Choroid plexus epithelial cell (primary cell): ENCODE measurements around the gene PELI3.
A peak's percentile ranks its signal among the peaks of the same experiment; 100 is the strongest.

Source experiments
- DNase-seq: peaks from one replicate; pipeline ENCODE4 v3.0.0-alpha.2; 2010; ENCODE audit warnings: low read depth
- H3K4me3 ChIP-seq: 2 replicates; pipeline ENCODE4 v1.5.1; 2011; ENCODE audit warnings: low read depth, mild to moderate bottlenecking, control low read depth, low read length, moderate library complexity
- TF ChIP-seq, protein P1 (sequence below): conservative IDR thresholded peaks from 2 replicates; pipeline ENCODE4 v1.5.1; 2011; ENCODE audit warnings: low read depth, mild to moderate bottlenecking, control low read depth, inconsistent platforms, low read length, moderate library complexity

PELI3 gene

DNA sequence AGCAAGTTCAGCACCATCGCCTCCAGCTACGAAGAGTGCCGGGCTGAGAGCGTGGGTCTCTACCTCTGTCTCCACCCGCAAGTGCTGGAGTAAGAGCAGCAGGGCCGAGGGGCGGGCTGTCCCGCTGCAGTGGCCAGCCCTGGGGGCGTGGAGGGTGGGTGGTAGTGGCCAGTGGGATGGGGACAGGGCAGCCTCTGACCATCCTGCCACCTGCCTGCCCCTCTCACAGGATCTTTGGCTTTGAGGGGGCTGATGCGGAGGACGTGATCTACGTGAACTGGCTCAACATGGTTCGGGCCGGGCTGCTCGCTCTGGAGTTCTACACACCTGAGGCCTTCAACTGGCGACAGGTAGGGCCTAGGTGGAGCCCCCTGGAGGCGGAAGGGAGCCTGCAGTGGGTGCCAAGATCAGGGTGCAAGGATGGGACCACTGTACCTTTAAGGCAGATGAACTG, 28.7 kb downstream of the PELI3 start:
- TF ChIP-seq, protein P1, sequence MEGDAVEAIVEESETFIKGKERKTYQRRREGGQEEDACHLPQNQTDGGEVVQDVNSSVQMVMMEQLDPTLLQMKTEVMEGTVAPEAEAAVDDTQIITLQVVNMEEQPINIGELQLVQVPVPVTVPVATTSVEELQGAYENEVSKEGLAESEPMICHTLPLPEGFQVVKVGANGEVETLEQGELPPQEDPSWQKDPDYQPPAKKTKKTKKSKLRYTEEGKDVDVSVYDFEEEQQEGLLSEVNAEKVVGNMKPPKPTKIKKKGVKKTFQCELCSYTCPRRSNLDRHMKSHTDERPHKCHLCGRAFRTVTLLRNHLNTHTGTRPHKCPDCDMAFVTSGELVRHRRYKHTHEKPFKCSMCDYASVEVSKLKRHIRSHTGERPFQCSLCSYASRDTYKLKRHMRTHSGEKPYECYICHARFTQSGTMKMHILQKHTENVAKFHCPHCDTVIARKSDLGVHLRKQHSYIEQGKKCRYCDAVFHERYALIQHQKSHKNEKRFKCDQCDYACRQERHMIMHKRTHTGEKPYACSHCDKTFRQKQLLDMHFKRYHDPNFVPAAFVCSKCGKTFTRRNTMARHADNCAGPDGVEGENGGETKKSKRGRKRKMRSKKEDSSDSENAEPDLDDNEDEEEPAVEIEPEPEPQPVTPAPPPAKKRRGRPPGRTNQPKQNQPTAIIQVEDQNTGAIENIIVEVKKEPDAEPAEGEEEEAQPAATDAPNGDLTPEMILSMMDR: peak; percentile 43
- DNase-seq: no peak
- no peak overlapping the region for H3K4me3 ChIP-seq

DNA sequence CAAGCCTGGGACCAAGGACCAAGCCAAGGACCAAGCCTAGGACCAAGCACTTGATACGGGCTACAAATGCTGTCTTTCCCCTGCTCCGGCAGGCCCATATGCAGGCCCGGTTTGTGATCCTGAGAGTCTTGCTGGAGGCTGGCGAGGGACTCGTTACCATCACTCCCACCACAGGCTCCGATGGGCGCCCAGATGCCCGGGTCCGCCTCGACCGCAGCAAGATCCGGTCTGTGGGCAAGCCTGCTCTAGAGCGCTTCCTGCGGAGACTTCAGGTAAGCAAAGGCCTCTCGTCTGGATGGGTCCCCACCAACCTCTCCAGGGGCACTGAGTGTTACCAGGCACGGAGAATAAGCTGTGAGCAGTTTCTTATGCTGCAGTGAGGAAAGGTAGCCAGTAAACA, 30.5 kb downstream of the PELI3 start:
- TF ChIP-seq, protein P1: no peak
- H3K4me3 ChIP-seq: no peak overlapping the region
- no peak for DNase-seq

DNA sequence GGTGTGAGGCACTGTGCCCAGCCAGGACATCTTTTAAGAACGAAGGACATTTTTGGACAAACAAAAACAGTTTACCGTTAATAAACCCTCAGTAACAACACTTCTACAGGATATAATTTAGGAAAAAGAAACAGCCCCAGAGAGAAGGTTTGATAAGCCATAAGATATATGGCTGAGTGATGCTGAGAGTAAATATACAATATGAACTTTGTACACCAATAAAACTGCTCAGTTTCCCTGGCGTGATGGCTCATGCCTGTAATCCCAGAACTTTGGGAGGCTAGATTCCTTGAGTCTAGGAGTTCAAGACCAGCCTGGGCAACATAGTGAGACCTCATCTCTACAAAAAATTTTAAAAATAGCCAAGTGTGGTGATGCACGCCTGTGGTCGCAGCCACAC, 31.8 kb downstream of the PELI3 start:
- TF ChIP-seq, protein P1: no peak
- DNase-seq: no peak
- no peak overlapping the region for H3K4me3 ChIP-seq

DNA sequence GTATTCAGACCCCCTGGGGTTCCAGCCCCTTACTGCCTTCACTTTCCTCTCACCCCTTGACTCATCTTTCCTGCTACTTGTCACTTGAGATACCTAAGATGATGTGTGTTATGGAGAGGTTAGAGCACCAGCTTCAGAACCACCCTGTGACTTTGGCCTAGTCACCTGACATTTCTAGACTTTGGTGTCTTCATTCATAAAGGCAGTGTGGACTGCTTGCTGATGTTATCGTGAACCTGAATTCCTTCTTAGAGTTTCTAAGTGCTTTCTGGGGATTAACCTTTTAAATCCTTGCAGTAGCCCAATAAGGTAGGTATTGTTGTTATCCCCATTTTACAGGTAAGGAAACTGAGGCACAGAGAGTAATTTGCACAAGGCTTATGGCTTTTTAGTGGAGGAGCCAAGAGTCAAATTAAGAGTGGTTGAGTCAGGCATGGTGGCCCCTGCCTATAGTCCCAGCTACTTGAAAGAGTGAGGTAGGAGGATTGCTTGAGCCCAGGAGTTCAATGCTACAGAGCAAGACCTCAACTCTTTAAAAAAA, 38.6 kb downstream of the PELI3 start:
- no peak overlapping the region for H3K4me3 ChIP-seq
- DNase-seq: no peak
- TF ChIP-seq, protein P1: no peak

DNA sequence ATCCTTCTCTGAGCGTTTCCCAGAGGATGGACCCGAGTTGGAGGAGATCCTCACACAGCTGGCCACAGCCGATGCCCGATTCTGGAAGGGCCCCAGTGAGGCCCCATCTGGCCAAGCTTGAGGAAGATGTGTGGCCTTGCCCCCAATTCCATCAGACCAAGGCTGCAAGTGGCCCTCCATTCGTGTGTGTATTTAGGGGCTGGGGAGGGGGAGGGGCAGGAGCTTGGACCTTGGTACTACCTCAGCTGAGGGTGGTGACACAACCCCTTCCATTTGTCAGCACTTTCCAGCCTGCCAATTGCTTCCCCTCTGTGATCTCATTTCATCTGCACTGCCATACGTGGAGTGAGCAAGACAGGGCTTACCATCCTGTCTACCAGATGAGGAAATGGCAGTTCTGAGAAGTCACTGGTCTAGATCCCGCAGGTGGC, 42.4 kb downstream of the PELI3 start:
- H3K4me3 ChIP-seq: no peak overlapping the region
- TF ChIP-seq, protein P1: no peak
- DNase-seq: no peak

DNA sequence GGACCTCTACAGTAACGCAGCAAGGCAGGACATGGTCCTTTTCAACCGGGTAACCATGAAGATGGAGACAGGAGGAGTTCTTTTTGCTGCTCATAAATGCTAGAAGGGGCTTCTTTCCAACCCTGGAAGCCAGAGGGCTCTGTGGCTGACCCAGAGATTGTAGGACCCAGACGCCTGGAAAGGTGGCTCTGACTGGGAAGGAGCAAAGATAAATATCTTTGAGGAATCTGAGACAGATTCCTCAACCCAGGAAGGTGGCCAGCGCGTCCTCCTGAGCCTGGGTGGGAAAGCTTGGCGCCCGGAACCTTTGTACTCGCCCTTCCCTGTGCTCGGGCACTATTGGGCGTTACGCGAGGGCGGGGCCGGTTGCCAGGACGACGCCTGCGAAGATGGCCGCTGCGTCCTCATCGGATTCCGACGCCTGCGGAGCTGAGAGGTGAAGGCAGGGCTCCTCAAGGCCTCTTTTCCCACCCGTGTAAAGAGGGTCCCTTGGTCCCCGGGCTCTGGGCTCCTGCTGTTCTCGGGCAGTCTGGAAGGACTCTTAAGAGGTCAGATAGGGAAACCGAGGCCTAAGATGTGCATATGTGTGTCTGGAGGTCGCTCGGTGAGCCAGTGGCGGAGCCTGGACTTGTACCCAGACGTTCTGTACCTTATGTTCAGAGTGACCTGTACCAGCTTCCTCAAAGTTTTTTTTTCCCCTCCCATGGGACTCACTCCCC, 43.7 kb downstream of the PELI3 start, which contains the start of gene BBS1:
BBS1 (plus strand) TSS at position 365 of the 719 bp plus-strand sequence; CDS start at position 390, 25 bp downstream.
- H3K4me3 ChIP-seq: peak within 1 kb of the TSS; percentile 91
- TF ChIP-seq, protein P1: peak; percentile 24
- DNase-seq: peak; percentile 80

DNA sequence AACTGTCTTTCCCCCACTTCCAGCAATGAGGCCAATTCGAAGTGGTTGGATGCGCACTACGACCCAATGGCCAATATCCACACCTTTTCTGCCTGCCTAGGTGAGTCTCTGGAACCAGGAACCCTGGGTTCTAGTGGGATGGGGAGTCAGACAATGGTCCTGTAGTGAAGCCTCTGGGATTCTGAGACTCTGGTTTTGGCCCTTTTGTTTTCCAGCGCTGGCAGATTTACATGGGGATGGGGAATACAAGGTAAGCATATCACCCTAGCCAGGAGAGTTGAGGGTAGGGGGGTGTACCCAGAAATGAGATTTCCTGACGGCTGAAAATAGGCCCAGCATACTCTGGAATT, 44.3 kb downstream of the PELI3 start:
- DNase-seq: no peak
- TF ChIP-seq, protein P1: no peak
- H3K4me3 ChIP-seq: peak overlapping the region; percentile 91
